Tibial nerve (tissue), 4 donors: Measurements from ENCODE around the gene MARF1. TPM values are rescaled to one million over a fixed set of nuclear protein-coding genes. Genes with fewer than 3 reads are reported as not detected.
"Not testable (repeated sequence)": the region's sequence is repeated elsewhere in the genome, so short reads cannot be mapped to it uniquely, and the experiment has no call there.

Experiments used
- DNase-seq, 2 donors: peaks; one replicate each; pipeline ENCODE4 v3.0.0-alpha.2; 2019; ENCODE audit warnings: low spot score in 2 of 2
- H3K27ac ChIP-seq, 4 donors: fragments of 200-600 bp; sonication (generic) in 3 of 4; one replicate each; pipeline ENCODE4 v1.5.1; 2017 to 2019; ENCODE audit warnings: mild to moderate bottlenecking in 1 of 4
- H3K27me3 ChIP-seq, 2 donors: fragments of 200-600 bp; sonication (generic) in 1 of 2; one replicate each; pipeline versions ENCODE4 v1.5.1 to v1.6.0; 2017 to 2019
- H3K36me3 ChIP-seq, 3 donors: fragments of 200-600 bp; sonication (generic); one replicate each; pipeline ENCODE4 v1.5.1; 2018 to 2019
- H3K4me1 ChIP-seq, 4 donors: fragments of 200-600 bp; sonication (generic) in 3 of 4; one replicate each; pipeline ENCODE4 v1.5.1; 2017 to 2019
- H3K4me3 ChIP-seq, 4 donors: fragments of 200-600 bp; sonication (generic) in 3 of 4; one replicate each; pipeline ENCODE4 v1.5.1; 2017 to 2019; ENCODE audit warnings: mild to moderate bottlenecking in 1 of 4, moderate library complexity in 1 of 4
- H3K9me3 ChIP-seq, 4 donors: fragments of 200-600 bp; sonication (generic) in 3 of 4; one replicate each; pipeline ENCODE4 v1.5.1; 2017 to 2019
- CTCF ChIP-seq, 5 experiments: fragments of 200-600 bp in 3 of 5; fragments of 450-650 bp in 2 of 5; sonication (generic) in 3 of 5; IDR thresholded peaks; one replicate each; pipeline ENCODE4 v1.5.1; 2016 to 2019; ENCODE audit warnings: antibody characterized with exemption in 5 of 5, mild to moderate bottlenecking in 3 of 5, moderate library complexity in 2 of 5
- EP300 ChIP-seq, 2 donors: sonication (generic); formaldehyde crosslinking; IDR thresholded peaks; one replicate each; pipeline ENCODE4 v1.6.1; 2017; ENCODE audit warnings: antibody characterized with exemption in 2 of 2, mild to moderate bottlenecking in 1 of 2
- POLR2A ChIP-seq, 2 donors: fragments of 450-650 bp; IDR thresholded peaks; one replicate each; pipeline ENCODE4 v1.6.1; 2017; ENCODE audit warnings: antibody characterized with exemption in 2 of 2, mild to moderate bottlenecking in 2 of 2, moderate library complexity in 2 of 2
- WGBS, 2 donors: methylation state at CpG; one replicate each; pipeline ENCODE4 v1.1.5; 2018; 5-methylcytosine and 5-hydroxymethylcytosine counted together
- total RNA-seq, 4 donors: library from RNA; depleted of rRNA; stranded (reverse); fragments of >200 nt; gene quantifications; one replicate each; pipeline ENCODE4 v1.1.0, GENCODE V29; 2016

The MARF1 gene
- total RNA-seq, 4 donors from 2014 or later: 44.6 to 57.5 (median 54.4) TPM

DNA sequence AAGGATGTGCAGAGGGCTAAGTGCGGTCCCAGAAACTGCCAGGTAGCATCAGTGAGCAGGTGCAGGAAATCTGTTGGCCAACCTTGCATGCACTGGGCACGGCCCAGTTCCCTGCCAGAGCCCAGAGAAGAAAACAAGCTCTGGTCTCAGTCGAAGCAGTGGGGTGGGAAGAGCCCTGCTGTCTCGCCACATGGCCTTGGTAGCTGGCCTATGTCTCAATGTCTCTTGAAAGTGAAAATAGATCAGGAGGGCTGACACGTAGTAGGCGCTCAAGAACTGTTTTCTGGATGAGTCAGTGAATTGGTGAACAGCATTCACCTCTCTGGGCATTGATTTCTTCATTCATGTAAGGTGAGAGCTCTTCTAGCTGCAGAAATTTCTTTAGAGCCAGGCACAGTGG, 90.4 kb downstream of the MARF1 start:
- no peaks in the 10 kb centered on the region for H3K27me3 ChIP-seq
- WGBS, 2 donors: 87 to 88% methylated on average over 6 of the region's 6 CpGs
- DNase-seq: no peak
- H3K4me3 ChIP-seq: no peak overlapping the region
- no peaks in the 10 kb centered on the region for H3K9me3 ChIP-seq
- no peak overlapping the region for H3K27ac ChIP-seq
- peaks cover 0 to 15% (median 0%) of the 10 kb centered on the region in 4 donors for H3K4me1 ChIP-seq
- H3K36me3 ChIP-seq: peaks cover 0 to 10% (median 0%) of the 10 kb centered on the region in 3 donors
- TF ChIP-seq EP300 (IDR thresholded peaks at IDR 0.05) (no peak), CTCF (IDR thresholded peaks at IDR 0.05) (no peak), POLR2A (IDR thresholded peaks at IDR 0.05) (no peak)

GRCh38 chr16:15548482-15548891, 94.5 kb downstream of the MARF1 start:
- DNase-seq: no peak
- H3K9me3 ChIP-seq: peaks cover 0 to 2% (median 0%) of the 10 kb centered on the region in 4 donors
- H3K36me3 ChIP-seq: peaks cover 0 to 9% (median 0%) of the 10 kb centered on the region in 3 donors
- whole genome bisulfite sequencing, 2 donors: 74 to 88% methylated on average over 3 of the region's 3 CpGs
- no peak overlapping the region for H3K27ac ChIP-seq
- H3K27me3 ChIP-seq: no peaks in the 10 kb centered on the region
- H3K4me1 ChIP-seq: peaks cover 0 to 15% (median 0%) of the 10 kb centered on the region in 4 donors
- no peak overlapping the region for H3K4me3 ChIP-seq
- TF ChIP-seq POLR2A (IDR thresholded peaks at IDR 0.05) (no peak), CTCF (IDR thresholded peaks at IDR 0.05) (no peak), EP300 (IDR thresholded peaks at IDR 0.05) (no peak)

DNA sequence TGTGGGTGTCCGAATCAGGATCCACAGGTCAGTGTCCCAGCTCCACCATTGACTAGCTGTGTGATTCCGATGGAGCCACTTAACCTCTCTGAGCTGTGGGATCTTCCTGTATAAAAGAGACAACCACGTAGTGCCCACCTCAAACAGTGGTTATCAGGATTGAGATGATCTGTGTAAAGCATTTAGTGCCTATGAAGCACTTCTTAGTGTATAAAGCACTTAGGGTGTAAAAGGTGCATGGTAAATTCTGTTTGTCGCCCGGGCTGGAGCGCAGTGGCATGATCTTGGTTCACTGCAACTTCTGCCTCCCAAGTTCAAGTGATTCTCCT, 95.2 kb downstream of the MARF1 start:
- peaks cover 0 to 16% (median 0%) of the 10 kb centered on the region in 3 donors for H3K36me3 ChIP-seq
- peaks cover 0 to 15% (median 0%) of the 10 kb centered on the region in 4 donors for H3K4me1 ChIP-seq
- H3K27me3 ChIP-seq: no peaks in the 10 kb centered on the region
- DNase-seq: no peak
- no peak overlapping the region for H3K4me3 ChIP-seq
- WGBS, 2 donors: 91 to 97% methylated on average over 6 of the region's 6 CpGs
- TF ChIP-seq POLR2A (IDR thresholded peaks at IDR 0.05) (no peak), EP300 (IDR thresholded peaks at IDR 0.05) (no peak), CTCF (IDR thresholded peaks at IDR 0.05) (no peak)
- peaks cover 0 to 9% (median 0%) of the 10 kb centered on the region in 4 donors for H3K9me3 ChIP-seq
- H3K27ac ChIP-seq: no peak overlapping the region

DNA sequence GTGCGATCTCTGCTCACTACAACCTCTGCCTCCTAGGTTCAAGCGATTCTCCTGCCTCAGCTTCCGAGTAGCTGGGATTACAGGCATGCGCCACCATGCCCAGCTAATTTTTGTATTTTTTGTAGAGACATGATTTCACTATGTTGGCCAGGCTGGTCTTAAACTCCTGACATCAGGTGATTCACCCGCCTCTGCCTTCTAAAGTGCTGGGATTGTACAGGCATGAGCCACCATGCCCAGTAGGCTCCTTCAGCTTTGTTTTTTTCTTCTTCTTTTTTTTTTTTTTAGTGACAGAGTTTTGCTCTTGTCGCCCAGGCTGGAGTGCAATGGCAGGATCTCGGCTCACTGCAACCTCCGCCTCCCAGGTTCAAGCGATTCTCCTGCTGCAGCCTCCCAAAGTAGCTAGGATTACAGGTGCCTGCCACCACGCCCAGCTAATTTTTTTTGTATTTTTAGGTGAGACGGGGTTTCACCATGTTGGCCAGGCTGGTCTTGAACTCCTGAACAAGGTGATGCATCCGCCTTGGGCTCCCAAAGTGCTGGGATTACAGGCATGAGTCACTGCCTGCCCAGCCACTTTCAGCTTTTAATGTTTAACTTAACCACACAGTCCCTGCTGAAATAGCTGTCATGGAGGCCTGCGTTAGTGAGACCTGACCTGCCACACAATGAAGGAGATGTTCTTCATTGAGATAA, 95.7 kb downstream of the MARF1 start:
- not testable (repeated sequence) for H3K4me3 ChIP-seq, H3K27me3 ChIP-seq, H3K27ac ChIP-seq, DNase-seq
- Histone ChIP-seq H3K9me3 (peaks cover 0 to 11% (median 0%) of the 10 kb centered on the region in 4 donors), H3K4me1 (peaks cover 0 to 15% (median 0%) of the 10 kb centered on the region in 4 donors), H3K36me3 (peaks cover 0 to 18% (median 0%) of the 10 kb centered on the region in 3 donors)
- WGBS, 2 donors: 92 to 95% methylated on average over 13 of the region's 13 CpGs

- TF ChIP-seq EP300 (IDR thresholded peaks at IDR 0.05): no peak
- no peak for TF ChIP-seq POLR2A (IDR thresholded peaks at IDR 0.05)
- TF ChIP-seq CTCF (IDR thresholded peaks at IDR 0.05): no peak
- 91 to 94% methylated on average over 2 of the region's 2 CpGs for WGBS, 2 donors
- Histone ChIP-seq H3K27me3 (no peaks in the 10 kb centered on the region), H3K27ac (no peak overlapping the region), H3K36me3 (peaks cover 0 to 18% (median 0%) of the 10 kb centered on the region in 3 donors), H3K9me3 (peaks cover 0 to 11% (median 0%) of the 10 kb centered on the region in 4 donors), H3K4me3 (no peak overlapping the region), H3K4me1 (peaks cover 0 to 3% (median 0%) of the 10 kb centered on the region in 4 donors)
- DNase-seq: no peak
These were observed 97.4 kb downstream of the MARF1 start for GRCh38 chr16:15545544-15545943.
